Right lobe of liver (tissue), 6 donors: ENCODE results near the gene TSPAN5. TPM values are rescaled to one million over a fixed set of nuclear protein-coding genes. Genes with fewer than 3 reads are reported as not detected.

ENCODE experiments used
- ATAC-seq, 4 donors: fragments of 200-7000 bp; cut with Tn5 transposase; one replicate each; pipeline ENCODE4 v1.9.1; 2020; ENCODE audit warnings: mild to moderate bottlenecking in 4 of 4, moderate library complexity in 4 of 4
- DNase-seq, 3 donors: peaks; one replicate each; pipeline ENCODE4 v3.0.0-alpha.2; 2020
- H3K27ac ChIP-seq, 3 donors: fragments of 200-600 bp; one replicate each; pipeline ENCODE4 v1.8.0; 2022
- H3K27me3 ChIP-seq, 2 donors: fragments of 200-600 bp; one replicate each; pipeline ENCODE4 v1.8.0; 2022
- H3K36me3 ChIP-seq, 4 donors: fragments of 200-600 bp; sonication (generic) in 1 of 4; one replicate each; pipeline versions ENCODE4 v1.5.1 to v1.8.0; 2017 to 2022; ENCODE audit warnings: control low read depth in 1 of 4
- H3K4me1 ChIP-seq, 4 donors: fragments of 200-600 bp; sonication (generic) in 1 of 4; one replicate each; pipeline versions ENCODE4 v1.5.1 to v1.8.0; 2017 to 2022; ENCODE audit warnings: control low read depth in 1 of 4
- H3K4me3 ChIP-seq, 3 donors: fragments of 200-600 bp; one replicate each; pipeline ENCODE4 v1.8.0; 2022
- H3K9me3 ChIP-seq, 4 donors: fragments of 200-600 bp; sonication (generic) in 1 of 4; one replicate each; pipeline versions ENCODE4 v1.5.1 to v1.8.0; 2017 to 2022; ENCODE audit warnings: control low read depth in 1 of 4
- CTCF ChIP-seq, 4 donors: fragments of 200-600 bp in 3 of 4; fragments of 450-650 bp in 1 of 4; IDR thresholded peaks; one replicate each; pipeline versions ENCODE4 v1.5.1 to v1.8.0; 2016 to 2022; ENCODE audit warnings: antibody characterized with exemption in 4 of 4, mild to moderate bottlenecking in 2 of 4
- POLR2A ChIP-seq: fragments of 450-650 bp; IDR thresholded peaks from one replicate; pipeline ENCODE4 v1.6.1; 2017; ENCODE audit warnings: antibody characterized with exemption, mild to moderate bottlenecking
- WGBS: methylation state at CpG from one replicate; pipeline ENCODE4 v1.1.6; 2018; ENCODE audit warnings: low coverage, low lambda C conversion rate; ENCODE audit not compliant: insufficient coverage; ENCODE audit errors: missing lambda C conversion rate; 5-methylcytosine and 5-hydroxymethylcytosine counted together
- intact Hi-C, 2 donors: fragments of 100-400 bp; cut with DNase I; formaldehyde crosslinking; loops; one replicate each; pipeline versions ENCODE4 v1.11.2 to v1.14.1; 2022
- total RNA-seq, 6 experiments: library from RNA; depleted of rRNA in 2 of 6; stranded (reverse); fragments of >200 nt in 2 of 6; fragmentation: NEBNext Ultra II Directional in 3 of 6; extraction: Animal tissue kit (Norgen Biotek cat#: 25700) in 3 of 6; gene quantifications; one replicate each; pipeline versions ENCODE4 v1.1.0 to v1.2.4, GENCODE V29; 2016 to 2023
- donor health status: DM: no; HTN: yes; CAD: no.
- donor health status: DM: no; HTN: no; CAD: no.
- donor health status: DM: no; HTN: no; CAD: no.
- donor health status: DM: no; HTN: yes; CAD: no.
- donor health status: DM: no; HTN: yes; CAD: no.

The TSPAN5 gene
- total RNA-seq, 6 experiments from 2014 or later: 0.12 to 1.2 (median 0.50) TPM

- 61% methylated on average over 2 of the region's 2 CpGs for WGBS
- no peaks in the 10 kb centered on the region for H3K9me3 ChIP-seq
- no peak for TF ChIP-seq CTCF (IDR thresholded peaks at IDR 0.05)
- intact Hi-C loops: no loop called here
- DNase-seq: no peak
- H3K27me3 ChIP-seq: no peaks in the 10 kb centered on the region
- no peak overlapping the region for H3K27ac ChIP-seq
- no peaks in the 10 kb centered on the region for H3K4me1 ChIP-seq
- no peaks in the 10 kb centered on the region for H3K36me3 ChIP-seq
- H3K4me3 ChIP-seq: no peak overlapping the region
- no peak for ATAC-seq
Observed at GRCh38 chr4:98572697-98573096, 85.7 kb downstream of the TSPAN5 start.

GRCh38 chr4:98571161-98571786 is 87.1 kb downstream of the TSPAN5 start:
- no peak for ATAC-seq
- no peaks in the 10 kb centered on the region for H3K27me3 ChIP-seq
- TF ChIP-seq CTCF (IDR thresholded peaks at IDR 0.05) (no peak), POLR2A (no peak)
- no peaks in the 10 kb centered on the region for H3K4me1 ChIP-seq
- H3K27ac ChIP-seq: no peak overlapping the region
- WGBS: 75% methylated on average over 11 of the region's 11 CpGs
- intact Hi-C loops: no loop called here
- H3K36me3 ChIP-seq: no peaks in the 10 kb centered on the region
- H3K9me3 ChIP-seq: no peaks in the 10 kb centered on the region
- DNase-seq: no peak
- no peak overlapping the region for H3K4me3 ChIP-seq

GRCh38 chr4:98570151-98570797 is 88.1 kb downstream of the TSPAN5 start:
- ATAC-seq: no peak
- intact Hi-C loops: no loop called here
- WGBS: 53% methylated on average over 4 of the region's 5 CpGs

GRCh38 chr4:98568941-98569663 is 89.3 kb downstream of the TSPAN5 start:
- no peak overlapping the region for H3K27ac ChIP-seq
- DNase-seq: no peak
- no peaks in the 10 kb centered on the region for H3K4me1 ChIP-seq
- intact Hi-C loops: no loop called here
- H3K27me3 ChIP-seq: no peaks in the 10 kb centered on the region
- WGBS: 56% methylated on average over 6 of the region's 7 CpGs
- no peak for ATAC-seq
- no peak overlapping the region for H3K4me3 ChIP-seq
- H3K9me3 ChIP-seq: no peaks in the 10 kb centered on the region
- TF ChIP-seq POLR2A: no peak
- TF ChIP-seq CTCF (IDR thresholded peaks at IDR 0.05): no peak
- H3K36me3 ChIP-seq: no peaks in the 10 kb centered on the region

More at GRCh38 chr4:98570151-98570797, 88.1 kb downstream of the TSPAN5 start:
- DNase-seq: no peak
- no peaks in the 10 kb centered on the region for H3K36me3 ChIP-seq
- no peaks in the 10 kb centered on the region for H3K9me3 ChIP-seq
- H3K27ac ChIP-seq: no peak overlapping the region
- no peaks in the 10 kb centered on the region for H3K4me1 ChIP-seq
- no peaks in the 10 kb centered on the region for H3K27me3 ChIP-seq
- no peak overlapping the region for H3K4me3 ChIP-seq
- TF ChIP-seq POLR2A (no peak), CTCF (IDR thresholded peaks at IDR 0.05) (no peak)
